ENCODE data around the gene DCAF5. TPM values are rescaled to one million over a fixed set of nuclear protein-coding genes. Genes with fewer than 3 reads are reported as not detected.

DCAF5 gene
- total and polyA plus RNA-seq, 2 of the 8 experiments (the other 6 are each of a cell fraction or from before 2014, with no cell fraction given), result 24.3 to 31.0 TPM

- ChIA-PET CTCF (ENCODE audit: partially characterized antibody) (no interaction called here), POLR2A (ENCODE audit: partially characterized antibody) (no interaction called here)
- H3K14ac ChIP-seq (ENCODE audit: insufficient read length), result no peak overlapping the region
- H3K79me2 ChIP-seq (ENCODE audit: control insufficient read depth in 1 of 2, insufficient read depth in 2 of 2, low read length in 2 of 2), result no peaks in the 10 kb centered on the region
- H4K20me1 ChIP-seq (replicated peaks in 1 of 2; ENCODE audit: control insufficient read depth in 1 of 2, insufficient read depth in 2 of 2, low read length in 2 of 2), result no peaks in the 10 kb centered on the region
- H4K8ac ChIP-seq (ENCODE audit: extremely low read depth, insufficient read depth, low read length), result no peak overlapping the region
- H2BK15ac ChIP-seq (ENCODE audit: low read length), result no peak overlapping the region
- no peaks in the 10 kb centered on the region for H3K4me1 ChIP-seq (replicated peaks in 1 of 4; ENCODE audit: control insufficient read depth in 3 of 4, insufficient read depth in 4 of 4, low read length in 3 of 4)
- FAIRE-seq (peak; percentile 52), DNase-seq (ENCODE audit: low read depth in 1 of 2, low spot score in 2 of 2) (no peak)
- H3K27me3 ChIP-seq (replicated peaks in 1 of 4; ENCODE audit: control insufficient read depth in 3 of 4, extremely low read depth in 1 of 4, insufficient read depth in 3 of 4, low read length in 3 of 4), result no peaks in the 10 kb centered on the region
- H3K23me2 ChIP-seq (ENCODE audit: low read depth, low read length), result no peaks in the 10 kb centered on the region
- no peak overlapping the region for H2AFZ ChIP-seq (ENCODE audit: low read length)
- H3K56ac ChIP-seq (replicated peaks; ENCODE audit: insufficient read length, low read depth, low read length), result no peak overlapping the region
- H3K18ac ChIP-seq (ENCODE audit: extremely low read depth, low read length), result no peak overlapping the region
- no peak overlapping the region for H4K5ac ChIP-seq (ENCODE audit: insufficient read length, low read depth, low read length)
- no peak overlapping the region for H3K4me2 ChIP-seq (ENCODE audit: insufficient read depth in 1 of 2, low read depth in 2 of 2, low read length in 2 of 2)
- no peak overlapping the region for H3K4ac ChIP-seq (replicated peaks; ENCODE audit: insufficient read length, low read depth, low read length)
- no peak overlapping the region for H4K91ac ChIP-seq (replicated peaks; ENCODE audit: insufficient read length, low read length)
- no peak overlapping the region for H3K4me3 ChIP-seq (ENCODE audit: extremely low read depth in 1 of 4, insufficient read depth in 2 of 4, low read depth in 3 of 4, low read length in 4 of 4)
- H3K36me3 ChIP-seq (ENCODE audit: control insufficient read depth in 2 of 4, insufficient read depth in 4 of 4, low read length in 3 of 4), result no peaks in the 10 kb centered on the region
- no peaks in the 10 kb centered on the region for H3K9me3 ChIP-seq (ENCODE audit: insufficient read depth in 2 of 2, low read depth in 1 of 2, low read length in 1 of 2)
- H3K27ac ChIP-seq (ENCODE audit: low read depth, low read length), result no peak overlapping the region
- no peaks in the 10 kb centered on the region for H3K79me1 ChIP-seq (ENCODE audit: low read depth, low read length)
- H2BK12ac ChIP-seq (ENCODE audit: low read depth, low read length), result no peak overlapping the region
- no peak overlapping the region for H2AK5ac ChIP-seq (ENCODE audit: low read depth, low read length)
- no peak overlapping the region for H3K9ac ChIP-seq (replicated peaks in 1 of 4; ENCODE audit: extremely low read depth in 1 of 4, low read depth in 3 of 4, low read length in 3 of 4)
- H3K23ac ChIP-seq (ENCODE audit: insufficient read length), result no peak overlapping the region
- no peak overlapping the region for H2BK5ac ChIP-seq (ENCODE audit: low read depth, low read length)
- no peak overlapping the region for H2BK120ac ChIP-seq (replicated peaks; ENCODE audit: low read depth, low read length)
- no peak overlapping the region for H2BK20ac ChIP-seq (ENCODE audit: low read length)
- TF ChIP-seq SRF (IDR thresholded peaks at IDR 0.05; ENCODE audit: low read depth, low read length) (no peak), KDM4A (IDR thresholded peaks at IDR 0.05; ENCODE audit: low read depth, low read length, severe bottlenecking) (no peak), EP300 (IDR thresholded peaks at IDR 0.05; ENCODE audit: borderline replicate concordance in 1 of 2, low read depth in 2 of 2, low read length in 2 of 2) (no peak), SUZ12 (IDR thresholded peaks at IDR 0.05; ENCODE audit: low read length) (no peak), ATF3 (IDR thresholded peaks at IDR 0.05; ENCODE audit: insufficient read depth, low read depth, low read length) (no peak), SIX5 (IDR thresholded peaks at IDR 0.05; ENCODE audit: low read depth, low read length) (no peak), YY1 (IDR thresholded peaks at IDR 0.05; ENCODE audit: low read depth, low read length) (no peak), BCL11A (IDR thresholded peaks at IDR 0.05; ENCODE audit: low read depth in 2 of 2, low read length in 2 of 2) (no peak), SAP30 (IDR thresholded peaks at IDR 0.05; ENCODE audit: insufficient read depth, insufficient replicate concordance, low read length) (no peak), CBX8 (IDR thresholded peaks at IDR 0.05; ENCODE audit: borderline replicate concordance, low read depth, low read length) (no peak), NRF1 (IDR thresholded peaks at IDR 0.05; ENCODE audit: low read depth, low read length) (no peak), HDAC6 (IDR thresholded peaks at IDR 0.05; ENCODE audit: low read depth, low read length) (no peak), CHD1 (IDR thresholded peaks at IDR 0.05; ENCODE audit: low read depth, low read length) (no peak)
Measured at GRCh38 chr14:69175130-69175529, 22.2 kb upstream of the DCAF5 start.
